Head of caudate nucleus (tissue), 42 donors: ENCODE data around the gene SPDYE9.
"Not testable (repeated sequence)": the region's sequence is repeated elsewhere in the genome, so short reads cannot be mapped to it uniquely, and the experiment has no call there.

Source experiments
- DNase-seq, 42 donors: peaks; one replicate each; pipeline versions ENCODE4 v3.0.0 to v3.0.0-alpha.2; 2020 to 2021; ENCODE audit warnings: mixed read lengths in 7 of 42
- intact Hi-C: fragments of 100-400 bp; cut with DNase I; formaldehyde crosslinking; loops from one replicate; pipeline ENCODE4 v1.15.0; 2022

SPDYE9 gene

GRCh38 chr7:73085938-73086337, at the start of gene SPDYE9:
Gene SPDYE9 (minus strand): TSS chr7:73086038. CDS start chr7:73084238, 1,800 bp downstream.
- intact Hi-C loops, DNase-seq: not testable (repeated sequence)

GRCh38 chr7:73134866-73135265, 49.0 kb upstream of the SPDYE9 start:
- DNase-seq = peak in 1 of 42 donors; percentile 2
- intact Hi-C loops = not testable (repeated sequence)

- DNase-seq, intact Hi-C loops: not testable (repeated sequence)
Observed at GRCh38 chr7:73132651-73133217, 46.9 kb upstream of the SPDYE9 start.

- intact Hi-C loops, DNase-seq: not testable (repeated sequence)
Observed at GRCh38 chr7:73130612-73131011, 44.8 kb upstream of the SPDYE9 start.

- DNase-seq, intact Hi-C loops: not testable (repeated sequence)
Observed at GRCh38 chr7:73124126-73124525, 38.3 kb upstream of the SPDYE9 start.

- intact Hi-C loops, DNase-seq: not testable (repeated sequence)
Observed at GRCh38 chr7:73122778-73123447, 37.1 kb upstream of the SPDYE9 start.

GRCh38 chr7:73118155-73118554, 32.3 kb upstream of the SPDYE9 start:
- DNase-seq, intact Hi-C loops: not testable (repeated sequence)

- DNase-seq, intact Hi-C loops: not testable (repeated sequence)
Observed at GRCh38 chr7:73057811-73058210, 28.0 kb downstream of the SPDYE9 start, which contains the start of gene SPDYE11. Gene SPDYE11 (minus strand): TSS chr7:73057911. CDS start chr7:73056111, 1,800 bp downstream.

- intact Hi-C loops, DNase-seq: not testable (repeated sequence)
Observed at GRCh38 chr7:73029666-73030065, 56.2 kb downstream of the SPDYE9 start, which contains the start of gene SPDYE8. Gene SPDYE8 (minus strand): TSS chr7:73029766. CDS start chr7:73027966, 1,800 bp downstream.
